HG03103 (cell line): ENCODE measurements around the gene MCRIP2.

ENCODE experiments used
- ATAC-seq: cut with Tn5 transposase; IDR thresholded peaks from one replicate; pipeline ENCODE4 v1.9.1; 2021; ENCODE audit warnings: low read depth; ENCODE audit not compliant: unreplicated experiment

MCRIP2 gene

DNA sequence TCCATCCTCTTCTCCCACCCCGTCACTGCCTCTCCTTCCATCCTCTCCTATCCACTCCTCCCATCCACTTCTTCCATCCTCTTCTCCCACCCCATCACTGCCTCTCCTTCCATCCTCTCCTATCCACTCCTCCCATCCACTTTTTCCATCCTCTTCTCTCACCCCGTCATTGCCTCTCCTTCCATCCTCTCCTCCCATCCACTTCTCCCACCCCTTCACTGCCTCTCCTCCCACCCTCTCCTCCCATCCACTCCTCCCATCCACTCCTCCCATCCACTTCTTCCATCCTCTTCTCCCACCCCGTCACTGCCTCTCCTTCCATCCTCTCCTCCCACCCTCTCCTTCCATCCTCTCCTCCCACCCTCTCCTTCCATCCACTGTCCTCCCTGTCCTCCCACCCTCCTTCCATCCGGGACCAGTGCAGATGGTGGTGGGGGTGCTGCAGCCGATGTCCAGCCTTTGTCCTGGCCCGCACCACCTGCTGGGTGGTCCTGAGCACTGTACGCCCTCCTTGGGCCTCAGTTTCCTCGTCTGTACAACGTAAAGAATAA lies 9.7 kb upstream of the MCRIP2 start:
- ATAC-seq = no peak

GRCh38 chr16:632486-633335 lies 8.9 kb upstream of the MCRIP2 start:
- no peak for ATAC-seq

- ATAC-seq = no peak
Measured at GRCh38 chr16:633336-634050, 8.1 kb upstream of the MCRIP2 start.

GRCh38 chr16:634051-634670 lies 7.5 kb upstream of the MCRIP2 start:
- no peak for ATAC-seq

DNA sequence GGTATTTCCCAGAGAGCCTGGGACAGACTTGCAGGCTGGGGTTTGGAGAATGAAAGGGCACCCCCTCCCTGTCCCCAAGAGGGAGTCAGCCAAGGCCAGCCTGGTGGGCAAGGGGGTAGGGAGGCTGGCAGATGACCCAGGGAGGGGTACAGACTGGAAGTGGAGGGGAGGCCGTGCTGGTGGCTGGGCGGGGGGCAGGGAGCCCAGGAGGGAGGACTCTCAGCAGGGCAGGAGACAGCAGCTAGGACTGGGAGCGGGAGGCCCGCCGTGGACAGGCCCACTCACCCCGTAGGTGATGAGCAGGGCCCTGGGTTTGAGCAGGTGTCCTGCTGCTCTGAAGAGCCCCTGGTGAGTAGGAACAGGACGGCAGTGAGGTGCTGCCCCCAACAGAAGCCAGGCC lies 6.6 kb upstream of the MCRIP2 start:
- ATAC-seq = no peak

DNA sequence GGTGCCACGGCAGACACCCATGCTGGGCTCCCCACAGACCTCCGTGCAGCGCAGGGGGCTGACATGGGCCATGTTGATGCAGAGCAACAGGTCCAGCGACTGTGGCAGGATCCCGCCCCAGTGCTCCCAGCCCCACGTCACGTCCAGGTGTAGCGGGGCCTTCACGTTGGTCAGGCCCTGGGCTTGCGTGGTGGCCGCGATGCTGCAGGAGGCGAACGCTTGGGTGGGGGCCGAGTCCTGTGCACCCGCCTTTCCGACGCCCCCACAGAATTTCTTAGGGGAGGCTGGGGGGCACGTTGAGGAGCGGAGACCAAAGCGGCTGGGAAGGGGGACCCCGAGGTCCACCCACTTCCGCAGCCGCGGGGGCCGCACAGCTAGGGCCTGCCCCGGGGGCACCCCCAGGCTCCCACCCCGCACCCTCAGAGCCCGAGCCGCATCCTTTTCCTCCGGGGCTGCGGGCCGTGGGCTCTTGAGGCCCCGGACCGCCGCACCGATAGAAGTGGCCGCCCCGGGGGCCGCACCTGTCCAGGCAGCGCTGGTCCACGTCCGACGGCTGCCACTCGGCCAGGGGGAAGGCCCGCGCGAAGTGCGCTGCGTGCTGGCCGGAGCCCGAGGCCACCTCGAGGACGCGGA lies 5.9 kb upstream of the MCRIP2 start:
- no peak for ATAC-seq

DNA sequence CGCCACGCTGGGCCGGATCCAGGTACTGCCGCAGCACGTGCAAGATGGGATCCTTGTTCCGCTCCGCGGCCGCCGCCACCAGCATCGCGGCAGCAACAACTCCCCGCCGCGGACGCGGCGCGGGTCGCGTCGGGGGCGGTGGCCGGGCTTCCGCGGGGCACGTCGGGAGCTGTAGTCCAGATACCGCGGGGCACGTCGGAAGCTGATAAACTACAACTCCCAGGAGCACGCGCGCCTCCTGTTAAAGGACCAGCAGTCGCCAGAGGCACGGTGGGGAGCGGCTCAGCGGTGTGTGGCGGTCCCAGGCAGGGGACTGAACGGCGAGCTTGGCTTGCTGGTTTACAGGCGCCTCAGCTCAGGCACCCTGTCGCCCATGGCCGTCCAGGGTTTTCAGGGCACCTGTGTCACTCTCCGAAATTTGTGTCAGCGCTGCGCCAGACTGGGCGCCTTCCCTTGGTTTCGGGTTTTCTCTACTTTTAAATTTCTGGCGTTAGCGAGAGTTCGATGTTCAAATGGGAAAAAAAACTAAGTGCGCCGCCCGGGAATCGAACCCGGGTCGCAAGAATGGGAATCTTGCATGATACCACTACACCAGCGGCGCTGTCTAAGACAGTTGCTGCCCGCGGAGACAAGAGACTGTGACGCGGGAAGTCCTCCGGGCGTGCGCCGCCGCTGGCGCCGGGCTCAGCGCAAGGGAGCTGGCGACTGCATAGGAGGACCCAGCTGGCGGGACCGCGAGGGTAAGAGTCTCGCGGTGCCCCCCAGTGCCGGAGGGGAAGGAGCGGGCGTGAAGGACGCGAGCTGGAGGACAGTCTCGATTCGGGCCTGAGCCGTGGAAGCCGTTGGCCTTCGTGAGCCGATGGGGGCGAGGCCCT lies 5.2 kb upstream of the MCRIP2 start, which contains the start of gene METTL26:
Gene METTL26, minus strand, starts transcription at position 100 of the 875 bp plus-strand sequence. Its CDS starts 15 bp downstream, at position 85.
- ATAC-seq = peak; percentile 42

GRCh38 chr16:637081-638018 lies 4.3 kb upstream of the MCRIP2 start:
- ATAC-seq = no peak

GRCh38 chr16:638034-638543 lies 3.5 kb upstream of the MCRIP2 start:
- ATAC-seq = no peak

- no peak for ATAC-seq
Measured at GRCh38 chr16:638836-639235, 2.8 kb upstream of the MCRIP2 start.

GRCh38 chr16:640614-641013 lies 1.0 kb upstream of the MCRIP2 start:
- ATAC-seq = no peak

GRCh38 chr16:642189-643049 lies 791 bp downstream of the MCRIP2 start:
- no peak for ATAC-seq

- ATAC-seq = no peak
Measured at GRCh38 chr16:643050-643368, 1.4 kb downstream of the MCRIP2 start.

DNA sequence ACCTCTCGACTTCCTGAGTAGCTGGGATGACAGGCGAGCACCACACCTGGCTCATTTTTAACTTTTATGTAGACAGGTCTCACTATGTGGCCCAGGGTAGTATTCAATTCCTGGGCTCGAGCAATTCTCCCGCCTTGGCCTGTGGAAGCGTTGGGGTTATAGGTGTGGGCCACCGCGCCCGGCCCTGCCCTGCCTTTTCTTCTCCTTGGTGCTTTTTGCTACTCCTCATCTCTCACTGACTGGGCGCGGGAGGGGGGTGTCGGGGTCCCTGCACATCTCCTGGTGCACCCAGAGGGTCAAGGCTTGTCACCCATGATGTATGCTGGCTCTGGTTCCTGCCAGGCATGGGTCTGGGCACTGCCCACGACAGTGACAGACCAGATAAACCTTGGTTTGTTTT lies 2.9 kb downstream of the MCRIP2 start:
- ATAC-seq = no peak

- ATAC-seq = no peak
Measured at GRCh38 chr16:645852-646678, 4.4 kb downstream of the MCRIP2 start.

DNA sequence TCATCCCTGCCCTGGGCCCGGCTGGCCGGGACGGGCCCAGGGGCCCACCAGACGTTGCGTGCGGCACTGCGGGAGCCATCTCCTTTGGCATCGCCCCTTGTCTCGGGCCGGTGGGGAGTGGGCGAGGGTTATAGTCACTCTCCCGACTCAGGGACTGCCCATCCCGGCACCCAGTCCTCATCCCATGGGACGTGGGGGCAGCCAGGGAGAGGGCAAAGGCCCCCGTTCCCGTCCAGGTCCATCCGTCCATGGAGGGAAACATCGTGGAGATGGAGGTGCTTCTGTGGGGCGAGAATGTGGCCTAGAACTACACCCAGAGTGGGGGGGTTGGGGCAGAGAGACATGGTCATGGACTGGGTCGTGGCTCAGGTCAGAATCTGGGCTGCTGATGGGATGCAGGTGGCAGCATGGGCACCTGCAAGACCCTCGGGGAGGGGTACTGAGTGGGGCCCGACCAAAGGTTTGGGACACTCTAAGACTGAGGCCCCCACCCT lies 5.1 kb downstream of the MCRIP2 start:
- ATAC-seq = no peak
